Smooth muscle cell (in vitro differentiated cells): ENCODE data around the gene YJEFN3. TPM values are rescaled to one million over a fixed set of nuclear protein-coding genes. Genes with fewer than 3 reads are reported as not detected.

Experiments used
- DNase-seq: peaks from one replicate; lab custom pipeline; 2025; ENCODE audit not compliant: unreplicated experiment; lab: John Stamatoyannopoulos, UW
- H2AFZ ChIP-seq: fragments of 200-600 bp; sonication (generic); 2 replicates; pipeline ENCODE4 v1.6.0; 2016; ENCODE audit warnings: antibody characterized with exemption, low read depth, mild to moderate bottlenecking
- H3F3A ChIP-seq: fragments of 200-600 bp; sonication (generic); 2 replicates; pipeline ENCODE4 v1.6.0; 2017; ENCODE audit warnings: antibody characterized with exemption, low read depth
- H3K27ac ChIP-seq: fragments of 200-600 bp; sonication (generic); 2 replicates; pipeline ENCODE4 v1.5.1; 2016; ENCODE audit warnings: low read depth, mild to moderate bottlenecking
- H3K27me3 ChIP-seq: fragments of 200-600 bp; sonication (generic); 2 replicates; pipeline ENCODE4 v1.6.1; 2016; ENCODE audit warnings: low read depth, mild to moderate bottlenecking
- H3K36me3 ChIP-seq: fragments of 200-600 bp; sonication (generic); 2 replicates; pipeline ENCODE4 v1.5.1; 2016; ENCODE audit warnings: low read depth
- H3K4me1 ChIP-seq: fragments of 200-600 bp; sonication (generic); 2 replicates; pipeline ENCODE4 v1.5.1; 2016; ENCODE audit warnings: low read depth
- H3K4me2 ChIP-seq: fragments of 200-600 bp; sonication (generic); 2 replicates; pipeline ENCODE4 v1.6.0; 2016; ENCODE audit warnings: mild to moderate bottlenecking
- H3K4me3 ChIP-seq: fragments of 200-600 bp; sonication (generic); 2 replicates; pipeline ENCODE4 v1.5.1; 2016; ENCODE audit warnings: mild to moderate bottlenecking
- H3K79me2 ChIP-seq: fragments of 200-600 bp; sonication (generic); 2 replicates; pipeline ENCODE4 v1.6.0; 2016; ENCODE audit warnings: low read depth, mild to moderate bottlenecking
- H3K9ac ChIP-seq: fragments of 200-600 bp; sonication (generic); 2 replicates; pipeline ENCODE4 v1.6.0; 2016; ENCODE audit warnings: low read depth
- H3K9me3 ChIP-seq: fragments of 200-600 bp; sonication (generic); replicated peaks from 2 replicates; pipeline ENCODE4 v1.5.1; 2016; ENCODE audit warnings: low read depth
- H4K20me1 ChIP-seq: fragments of 200-600 bp; sonication (generic); 2 replicates; pipeline ENCODE4 v1.6.0; 2016; ENCODE audit warnings: low read depth
- CTCF ChIP-seq: fragments of 200-600 bp; sonication (generic); IDR thresholded peaks from 2 replicates; pipeline ENCODE4 v1.5.1; 2017; ENCODE audit warnings: borderline replicate concordance, mild to moderate bottlenecking, antibody characterized with exemption; ENCODE audit not compliant: insufficient read depth, poor library complexity, severe bottlenecking
- WGBS: methylation state at CpG from one replicate; pipeline ENCODE4 v1.1.7; 2016; ENCODE audit warnings: low lambda C conversion rate; 5-methylcytosine and 5-hydroxymethylcytosine counted together
- polyA plus RNA-seq: library from polyadenylated mRNA; unstranded; fragments of >200 nt; fragmentation: Nextera tagmentation; extraction: Ambion mirVana; gene quantifications from 2 replicates; pipeline ENCODE4 v1.2.1, GENCODE V29; 2016
- total RNA-seq: library from RNA; depleted of rRNA; stranded (reverse); fragments of >200 nt; gene quantifications from 2 replicates; pipeline ENCODE4 v1.2.3, GENCODE V29; 2014

Gene YJEFN3
- total and polyA plus RNA-seq, 2 experiments from 2014 or later = 2.2 to 5.8 TPM

GRCh38 chr19:19487077-19487949 lies 41.4 kb upstream of the YJEFN3 start:
- Histone ChIP-seq H3K9ac (no peak overlapping the region), H3K79me2 (peaks cover 39% of the 10 kb centered on the region), H3K36me3 (no peaks in the 10 kb centered on the region), H4K20me1 (peaks cover 40% of the 10 kb centered on the region), H2AFZ (no peak overlapping the region), H3F3A (peaks cover 26% of the 10 kb centered on the region), H3K4me1 (peaks cover 27% of the 10 kb centered on the region), H3K27me3 (no peaks in the 10 kb centered on the region), H3K9me3 (no peaks in the 10 kb centered on the region), H3K27ac (peak overlapping the region; percentile 81), H3K4me3 (no peak overlapping the region), H3K4me2 (no peak overlapping the region)
- no peak for TF ChIP-seq CTCF
- 82% methylated on average over 7 of the region's 9 CpGs for WGBS
- DNase-seq = no peak

DNA sequence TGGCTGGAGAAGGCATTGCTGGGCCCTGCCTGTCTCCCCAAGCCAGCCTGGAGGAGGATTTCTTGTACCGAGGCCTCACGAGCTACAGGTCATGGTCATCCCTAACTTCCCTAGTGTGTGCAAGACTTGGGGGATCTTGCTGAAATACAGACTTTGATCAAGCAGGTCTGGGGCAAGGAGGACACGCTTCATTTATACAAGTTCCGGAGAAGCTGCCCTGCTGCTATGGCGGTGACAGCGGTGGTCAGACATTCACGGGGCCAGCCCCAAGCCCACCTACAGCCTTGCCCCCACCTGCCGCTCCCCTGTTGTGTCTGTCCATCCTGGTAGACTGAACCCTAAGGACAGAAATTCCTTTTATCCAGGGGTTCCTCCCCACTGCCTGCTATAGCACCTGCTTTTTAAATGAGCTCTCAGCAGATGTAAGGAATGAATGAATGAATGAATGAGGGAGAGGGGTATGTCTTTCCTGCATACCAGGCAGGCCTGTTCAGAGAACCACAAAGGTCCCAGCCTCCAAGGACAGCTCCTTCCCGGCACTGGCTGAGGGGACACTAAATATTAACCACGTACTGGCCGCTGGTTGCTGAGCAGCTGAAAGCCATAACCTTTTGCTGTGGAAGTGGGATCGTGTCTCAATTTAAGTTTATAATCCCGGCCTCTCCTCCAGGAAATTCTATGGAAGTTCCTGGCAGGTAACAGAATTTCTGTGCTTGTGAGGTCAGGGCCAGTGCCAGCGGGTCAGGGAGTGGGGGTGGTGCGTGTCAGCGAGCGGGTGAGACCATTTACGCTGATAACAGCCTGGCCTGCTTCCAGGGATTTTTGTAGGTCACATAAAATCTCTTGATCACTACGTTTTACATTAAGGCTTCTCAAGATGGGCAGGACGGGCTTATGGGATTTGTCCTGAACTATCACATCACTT lies 40.5 kb upstream of the YJEFN3 start:
- H3K4me3 ChIP-seq = no peak overlapping the region
- H3K27me3 ChIP-seq = no peaks in the 10 kb centered on the region
- H3K27ac ChIP-seq = peak overlapping the region; percentile 81
- no peaks in the 10 kb centered on the region for H3K36me3 ChIP-seq
- H3K79me2 ChIP-seq = peaks cover 31% of the 10 kb centered on the region
- H3K9ac ChIP-seq = peak overlapping the region; percentile 61
- peaks cover 33% of the 10 kb centered on the region for H4K20me1 ChIP-seq
- no peaks in the 10 kb centered on the region for H3K9me3 ChIP-seq
- H2AFZ ChIP-seq = no peak overlapping the region
- peak overlapping the region; percentile 51 for H3K4me2 ChIP-seq
- WGBS = 62% methylated on average over 20 of the region's 20 CpGs
- no peak for TF ChIP-seq CTCF
- no peak for DNase-seq
- H3K4me1 ChIP-seq = peaks cover 20% of the 10 kb centered on the region
- H3F3A ChIP-seq = peaks cover 26% of the 10 kb centered on the region

- Histone ChIP-seq H3K79me2 (peaks cover 27% of the 10 kb centered on the region), H3K36me3 (no peaks in the 10 kb centered on the region), H3F3A (peaks cover 26% of the 10 kb centered on the region), H3K27me3 (no peaks in the 10 kb centered on the region), H3K27ac (peak overlapping the region; percentile 81), H3K9me3 (no peaks in the 10 kb centered on the region), H3K9ac (peak overlapping the region; percentile 61), H4K20me1 (peaks cover 35% of the 10 kb centered on the region), H3K4me3 (no peak overlapping the region), H3K4me2 (peak overlapping the region; percentile 51), H2AFZ (no peak overlapping the region), H3K4me1 (peaks cover 20% of the 10 kb centered on the region)
- WGBS = 39% methylated on average over 14 of the region's 14 CpGs
- TF ChIP-seq CTCF = no peak
- DNase-seq = no peak
Measured at GRCh38 chr19:19488875-19489690, 39.6 kb upstream of the YJEFN3 start.
